Mesothelial cell of epicardium (in vitro differentiated cells): ENCODE data around the gene CFDP1. TPM values are rescaled to one million over a fixed set of nuclear protein-coding genes. Genes with fewer than 3 reads are reported as not detected.
A peak's percentile ranks its signal among the peaks of the same experiment; 100 is the strongest.
"Not testable (repeated sequence)": the region's sequence is repeated elsewhere in the genome, so short reads cannot be mapped to it uniquely, and the experiment has no call there.

Source experiments
- DNase-seq, 2 experiments: peaks; one replicate each; pipeline ENCODE4 v3.0.0; 2021; ENCODE audit warnings: low spot score in 2 of 2; ENCODE audit not compliant: unreplicated experiment in 2 of 2
- H3K27ac Mint-ChIP-seq: 2 replicates; pipeline ENCODE4 v1.8.0; 2021; ENCODE audit warnings: mixed read lengths
- H3K27me3 Mint-ChIP-seq: 2 replicates; pipeline ENCODE4 v1.8.0; 2021; ENCODE audit warnings: low read depth, mixed read lengths
- H3K36me3 Mint-ChIP-seq: 2 replicates; pipeline ENCODE4 v1.8.0; 2021; ENCODE audit warnings: mixed read lengths
- H3K4me1 Mint-ChIP-seq: 2 replicates; pipeline ENCODE4 v1.8.0; 2021; ENCODE audit warnings: mixed read lengths
- H3K4me3 Mint-ChIP-seq: 2 replicates; pipeline ENCODE4 v1.8.0; 2021; ENCODE audit warnings: mild to moderate bottlenecking, moderate library complexity, mixed read lengths
- H3K9me3 Mint-ChIP-seq: 2 replicates; pipeline ENCODE4 v1.8.0; 2021; ENCODE audit warnings: mixed read lengths
- CTCF ChIP-seq: fragments of 200-600 bp; sonication (generic); IDR thresholded peaks from one replicate; pipeline ENCODE4 v1.5.0; 2021; ENCODE audit warnings: antibody characterized with exemption; ENCODE audit not compliant: unreplicated experiment
- total RNA-seq: library from RNA; stranded (reverse); gene quantifications from 3 replicates; pipeline ENCODE4 v1.2.1, GENCODE V29; 2021

The CFDP1 gene
- total RNA-seq, 1 donor from 2014 or later = 89.1 TPM

DNA sequence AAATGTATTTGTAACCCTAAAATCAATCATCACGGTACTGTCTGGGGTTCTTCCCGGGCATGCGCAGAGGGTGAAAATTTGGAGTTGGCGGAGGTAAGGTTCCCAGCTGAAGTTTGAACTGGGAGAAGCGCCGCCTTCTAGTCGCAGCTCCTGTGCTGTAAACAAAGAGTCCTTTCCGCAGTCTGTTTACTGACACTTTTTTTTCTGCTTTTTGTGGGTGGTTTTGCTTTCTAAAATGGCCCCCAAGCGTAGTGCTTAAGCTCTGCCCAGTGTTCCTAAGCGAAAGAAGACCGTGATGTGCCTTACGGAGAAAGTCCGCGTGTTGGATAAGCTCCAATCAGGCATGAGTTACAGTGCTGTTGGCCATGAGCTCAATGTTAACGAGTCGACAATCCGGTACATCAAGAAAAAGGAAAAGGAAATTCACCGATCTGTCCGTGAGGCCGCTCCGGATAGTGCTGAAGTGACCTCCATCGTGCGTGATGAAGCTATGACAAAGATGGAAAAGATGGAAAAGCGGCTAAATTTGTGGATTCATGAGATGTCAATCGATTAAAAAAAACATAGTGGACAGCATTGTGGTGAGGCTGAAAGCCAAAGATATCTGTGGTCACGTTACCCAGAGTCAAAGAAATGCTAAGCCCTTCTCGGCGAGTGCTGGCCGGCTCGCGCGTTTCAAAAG is 570 bp upstream of the CFDP1 start:
- Mint-ChIP-seq H3K4me1 (peaks cover 13% of the 10 kb centered on the region), H3K27ac (peak overlapping the region; percentile 96)

DNA sequence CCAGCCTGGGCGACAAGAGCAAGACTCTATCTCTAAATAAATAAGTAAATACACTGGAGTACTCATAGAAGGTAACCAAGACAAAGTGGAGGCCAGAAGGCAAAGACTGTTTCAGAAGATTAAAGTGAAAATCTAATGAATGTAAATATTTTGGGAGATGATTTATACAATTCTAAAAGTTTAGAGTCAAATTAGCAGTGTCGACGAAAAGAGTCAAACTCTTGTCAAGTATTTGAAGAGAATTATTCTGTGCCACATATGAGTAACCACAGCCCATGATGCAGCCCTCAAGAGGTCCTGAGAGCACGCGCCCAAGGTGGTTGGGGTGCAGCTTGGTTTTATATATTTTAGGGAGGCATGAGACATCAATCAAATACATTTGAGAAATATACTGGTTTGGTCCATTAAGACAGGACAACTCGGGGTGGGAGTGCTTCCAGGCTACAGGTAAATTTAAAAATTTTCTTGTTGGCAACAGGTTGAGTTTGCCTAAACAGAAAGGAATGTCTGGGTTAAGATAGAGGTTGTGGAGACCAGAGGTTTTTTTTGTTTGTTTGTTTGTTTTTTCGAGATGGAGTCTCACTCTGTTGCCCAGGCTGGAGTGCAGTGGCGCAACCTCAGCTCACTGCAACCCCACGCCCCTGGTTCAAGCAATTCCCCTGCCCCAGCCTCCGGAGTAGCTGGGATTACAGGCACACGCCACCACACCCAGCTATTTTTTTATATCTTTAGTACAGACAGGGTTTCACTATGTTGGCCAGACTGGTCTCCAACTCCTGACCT is 3.5 kb downstream of the CFDP1 start:
- H3K27me3 Mint-ChIP-seq = no peaks in the 10 kb centered on the region
- H3K4me1 Mint-ChIP-seq = peaks cover 13% of the 10 kb centered on the region
- no peak for DNase-seq
- H3K27ac Mint-ChIP-seq = no peak overlapping the region
- no peak for TF ChIP-seq CTCF
- no peak overlapping the region for H3K4me3 Mint-ChIP-seq
- no peaks in the 10 kb centered on the region for H3K9me3 Mint-ChIP-seq
- H3K36me3 Mint-ChIP-seq = peaks cover 11% of the 10 kb centered on the region

More for the DNA sequence above, 570 bp upstream of the CFDP1 start:
- H3K36me3 Mint-ChIP-seq = peaks cover 4% of the 10 kb centered on the region
- no peak for TF ChIP-seq CTCF
- DNase-seq = peak; percentile 27 to 60
- H3K9me3 Mint-ChIP-seq = peaks cover 5% of the 10 kb centered on the region
- H3K4me3 Mint-ChIP-seq = peak overlapping the region; percentile 71
- H3K27me3 Mint-ChIP-seq = no peaks in the 10 kb centered on the region

DNA sequence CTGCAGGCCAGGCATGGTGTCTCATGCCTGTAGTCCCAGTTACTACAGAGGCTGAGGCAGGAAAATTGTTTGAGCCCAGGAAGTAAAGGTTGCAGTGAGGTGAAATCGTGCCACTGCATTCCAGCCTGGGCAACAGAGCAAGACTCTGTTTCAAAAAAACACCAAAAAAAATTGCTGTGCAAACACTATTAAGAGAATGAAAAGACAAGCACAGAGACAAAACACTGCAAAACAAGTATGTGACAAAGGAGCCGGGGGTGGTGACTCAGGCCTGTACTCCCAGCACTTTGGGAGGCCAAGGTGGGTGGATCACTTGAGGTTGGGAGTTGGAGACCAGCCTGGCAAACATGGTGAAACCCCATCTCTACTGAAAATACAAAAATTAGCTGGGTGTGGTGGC is 6.8 kb downstream of the CFDP1 start:
- peaks cover 11% of the 10 kb centered on the region for H3K4me1 Mint-ChIP-seq
- not testable (repeated sequence) for H3K9me3 Mint-ChIP-seq, DNase-seq, H3K4me3 Mint-ChIP-seq, H3K27ac Mint-ChIP-seq, H3K27me3 Mint-ChIP-seq
- peaks cover 14% of the 10 kb centered on the region for H3K36me3 Mint-ChIP-seq

DNA sequence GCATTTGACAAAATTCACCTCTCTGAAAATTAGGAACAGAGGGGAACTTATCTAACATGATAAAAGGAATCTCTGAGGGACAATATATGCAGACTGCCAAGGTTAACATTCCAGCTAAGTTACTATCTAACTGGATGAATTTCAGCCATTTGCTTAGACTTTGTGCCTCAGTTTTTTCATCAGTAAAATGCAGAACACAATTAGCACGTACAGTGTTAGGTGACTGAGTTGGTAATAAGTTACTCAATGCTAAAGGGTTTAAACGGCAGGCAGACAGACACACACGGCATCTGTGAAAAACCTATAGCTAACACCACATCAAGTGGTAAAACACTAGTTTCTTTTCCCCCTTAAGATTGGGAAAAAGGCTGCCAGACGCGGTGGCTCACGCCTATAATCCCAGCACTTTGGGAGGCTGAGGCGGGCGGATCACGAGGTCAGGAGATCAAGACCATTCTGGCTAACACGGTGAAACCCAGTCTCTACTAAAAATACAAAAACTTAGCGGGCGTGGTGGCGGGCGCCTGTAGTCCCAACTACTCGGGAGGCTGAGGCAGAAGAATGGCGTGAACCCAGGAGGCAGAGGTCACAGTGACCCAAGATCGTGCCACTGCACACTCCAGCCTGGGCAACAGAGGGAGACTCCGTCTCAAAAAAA is 9.1 kb downstream of the CFDP1 start:
- not testable (repeated sequence) for H3K4me3 Mint-ChIP-seq, H3K27me3 Mint-ChIP-seq, H3K9me3 Mint-ChIP-seq, DNase-seq
- H3K36me3 Mint-ChIP-seq = peaks cover 11% of the 10 kb centered on the region
- H3K27ac Mint-ChIP-seq = peak overlapping the region; percentile 93
- H3K4me1 Mint-ChIP-seq = peaks cover 24% of the 10 kb centered on the region

- no peaks in the 10 kb centered on the region for H3K9me3 Mint-ChIP-seq
- peak overlapping the region; percentile 93 for H3K27ac Mint-ChIP-seq
- no peak for TF ChIP-seq CTCF
- peaks cover 24% of the 10 kb centered on the region for H3K4me1 Mint-ChIP-seq
- H3K4me3 Mint-ChIP-seq = no peak overlapping the region
- H3K27me3 Mint-ChIP-seq = no peaks in the 10 kb centered on the region
- no peak for DNase-seq
- H3K36me3 Mint-ChIP-seq = peaks cover 11% of the 10 kb centered on the region
Measured at GRCh38 chr16:75423723-75424104, 9.6 kb downstream of the CFDP1 start.

- H3K27ac Mint-ChIP-seq = peak overlapping the region; percentile 80
- no peaks in the 10 kb centered on the region for H3K9me3 Mint-ChIP-seq
- no peak overlapping the region for H3K4me3 Mint-ChIP-seq
- peaks cover 35% of the 10 kb centered on the region for H3K4me1 Mint-ChIP-seq
- no peak for TF ChIP-seq CTCF
- no peak for DNase-seq
- H3K27me3 Mint-ChIP-seq = no peaks in the 10 kb centered on the region
- peaks cover 3% of the 10 kb centered on the region for H3K36me3 Mint-ChIP-seq
Measured at GRCh38 chr16:75421820-75422126, 11.5 kb downstream of the CFDP1 start.
